Measurements from ENCODE around the gene CCDC127. TPM values are rescaled to one million over a fixed set of nuclear protein-coding genes. Genes with fewer than 3 reads are reported as not detected.

CCDC127 gene
- total and polyA plus RNA-seq, 7 donors = 4.1 to 11.2 (median 7.0) TPM

DNA sequence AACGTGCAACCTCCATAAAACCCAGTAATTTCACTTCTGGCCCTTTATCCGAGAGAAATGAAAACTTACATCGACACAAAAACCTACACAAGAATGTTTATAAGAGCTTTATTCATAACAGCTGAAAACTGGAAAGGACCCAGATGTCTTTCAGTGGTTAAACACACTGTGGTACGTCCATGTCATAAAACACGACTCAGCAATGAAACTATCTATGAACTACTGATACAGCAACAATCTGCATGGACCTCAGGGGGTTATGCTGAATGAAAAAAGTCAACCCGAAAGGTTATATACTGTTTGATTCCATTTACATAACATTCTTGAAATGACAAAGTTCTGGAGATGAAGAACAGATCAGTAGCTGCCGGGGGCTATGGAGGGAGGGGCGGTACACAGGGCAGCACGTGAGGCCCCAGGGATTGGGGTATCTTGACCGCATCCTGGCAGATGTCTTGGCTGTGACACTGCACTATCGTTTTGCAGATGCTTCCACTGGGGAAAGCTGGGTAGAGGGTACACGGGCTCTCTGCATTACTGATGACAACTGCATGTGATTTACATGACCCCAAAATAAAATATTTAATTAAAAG, 4.1 kb downstream of the CCDC127 start:
- Histone ChIP-seq H3K36me3 (ENCODE audit: insufficient read depth in 1 of 2, low read depth in 1 of 2) (peaks cover 0 to 18% of the 10 kb centered on the region in 2 donors), H3K4me1 (peaks cover 8% of the 10 kb centered on the region), H3K27me3 (ENCODE audit: insufficient read depth in 3 of 3, low read length in 2 of 3) (no peaks in the 10 kb centered on the region), H3K27ac (no peak overlapping the region), H3K4me3 (no peak overlapping the region), H3K9me3 (no peaks in the 10 kb centered on the region)
- TF ChIP-seq, protein P1, sequence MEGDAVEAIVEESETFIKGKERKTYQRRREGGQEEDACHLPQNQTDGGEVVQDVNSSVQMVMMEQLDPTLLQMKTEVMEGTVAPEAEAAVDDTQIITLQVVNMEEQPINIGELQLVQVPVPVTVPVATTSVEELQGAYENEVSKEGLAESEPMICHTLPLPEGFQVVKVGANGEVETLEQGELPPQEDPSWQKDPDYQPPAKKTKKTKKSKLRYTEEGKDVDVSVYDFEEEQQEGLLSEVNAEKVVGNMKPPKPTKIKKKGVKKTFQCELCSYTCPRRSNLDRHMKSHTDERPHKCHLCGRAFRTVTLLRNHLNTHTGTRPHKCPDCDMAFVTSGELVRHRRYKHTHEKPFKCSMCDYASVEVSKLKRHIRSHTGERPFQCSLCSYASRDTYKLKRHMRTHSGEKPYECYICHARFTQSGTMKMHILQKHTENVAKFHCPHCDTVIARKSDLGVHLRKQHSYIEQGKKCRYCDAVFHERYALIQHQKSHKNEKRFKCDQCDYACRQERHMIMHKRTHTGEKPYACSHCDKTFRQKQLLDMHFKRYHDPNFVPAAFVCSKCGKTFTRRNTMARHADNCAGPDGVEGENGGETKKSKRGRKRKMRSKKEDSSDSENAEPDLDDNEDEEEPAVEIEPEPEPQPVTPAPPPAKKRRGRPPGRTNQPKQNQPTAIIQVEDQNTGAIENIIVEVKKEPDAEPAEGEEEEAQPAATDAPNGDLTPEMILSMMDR (IDR thresholded peaks at IDR 0.05) = no peak
- intact Hi-C loops (cut with DNase I) = no loop called here
- 83 to 93% (median 87%) methylated on average over 12 of the region's 12 CpGs for WGBS, 3 donors
- ATAC-seq = no peak
- no peak for DNase-seq

- Histone ChIP-seq H3K4me1 (peaks cover 10% of the 10 kb centered on the region), H3K27me3 (ENCODE audit: insufficient read depth in 3 of 3, low read length in 2 of 3) (no peaks in the 10 kb centered on the region), H3K9me3 (no peaks in the 10 kb centered on the region), H3K36me3 (ENCODE audit: insufficient read depth in 1 of 2, low read depth in 1 of 2) (peaks cover 0 to 27% of the 10 kb centered on the region in 2 donors), H3K4me3 (no peak overlapping the region), H3K27ac (no peak overlapping the region)
- ATAC-seq (peak in 1 of 4 donors; percentile 38), DNase-seq (no peak)
- intact Hi-C loops (cut with DNase I) = no loop called here
- WGBS, 3 donors = 76 to 84% (median 82%) methylated on average over 15 of the region's 15 CpGs
- TF ChIP-seq, protein P1 (IDR thresholded peaks at IDR 0.05) = no peak
These were observed 9.4 kb downstream of the CCDC127 start for GRCh38 chr5:208449-209114.

DNA sequence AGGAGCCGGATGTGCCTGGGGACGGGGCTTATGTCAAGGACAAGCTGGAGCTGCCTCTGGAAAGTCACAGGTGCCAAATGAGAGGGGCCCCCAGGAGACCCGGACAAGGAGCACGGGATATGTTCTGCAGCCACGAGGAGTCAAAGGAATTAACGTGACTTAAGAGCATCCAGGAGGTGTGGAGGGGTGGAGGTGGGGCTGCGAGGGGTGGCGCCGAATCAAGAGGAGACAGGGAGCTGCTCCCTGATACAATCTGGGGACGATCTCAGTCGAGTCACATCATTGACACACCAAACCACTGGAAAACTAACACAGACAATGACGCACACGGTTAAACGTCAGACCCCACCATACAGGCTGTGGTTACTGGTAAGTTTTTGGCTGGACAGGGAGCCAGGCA, 10.4 kb downstream of the CCDC127 start:
- H3K27me3 ChIP-seq (ENCODE audit: insufficient read depth in 3 of 3, low read length in 2 of 3) = no peaks in the 10 kb centered on the region
- no peaks in the 10 kb centered on the region for H3K9me3 ChIP-seq
- peaks cover 10% of the 10 kb centered on the region for H3K4me1 ChIP-seq
- DNase-seq (no peak), ATAC-seq (no peak)
- intact Hi-C loops (cut with DNase I) = no loop called here
- no peak overlapping the region for H3K4me3 ChIP-seq
- WGBS, 3 donors = 72 to 84% (median 81%) methylated on average over 14 of the region's 14 CpGs
- no peak overlapping the region for H3K27ac ChIP-seq
- TF ChIP-seq, protein P1 (IDR thresholded peaks at IDR 0.05) = no peak
- H3K36me3 ChIP-seq (ENCODE audit: insufficient read depth in 1 of 2, low read depth in 1 of 2) = peaks cover 0 to 31% of the 10 kb centered on the region in 2 donors

DNA sequence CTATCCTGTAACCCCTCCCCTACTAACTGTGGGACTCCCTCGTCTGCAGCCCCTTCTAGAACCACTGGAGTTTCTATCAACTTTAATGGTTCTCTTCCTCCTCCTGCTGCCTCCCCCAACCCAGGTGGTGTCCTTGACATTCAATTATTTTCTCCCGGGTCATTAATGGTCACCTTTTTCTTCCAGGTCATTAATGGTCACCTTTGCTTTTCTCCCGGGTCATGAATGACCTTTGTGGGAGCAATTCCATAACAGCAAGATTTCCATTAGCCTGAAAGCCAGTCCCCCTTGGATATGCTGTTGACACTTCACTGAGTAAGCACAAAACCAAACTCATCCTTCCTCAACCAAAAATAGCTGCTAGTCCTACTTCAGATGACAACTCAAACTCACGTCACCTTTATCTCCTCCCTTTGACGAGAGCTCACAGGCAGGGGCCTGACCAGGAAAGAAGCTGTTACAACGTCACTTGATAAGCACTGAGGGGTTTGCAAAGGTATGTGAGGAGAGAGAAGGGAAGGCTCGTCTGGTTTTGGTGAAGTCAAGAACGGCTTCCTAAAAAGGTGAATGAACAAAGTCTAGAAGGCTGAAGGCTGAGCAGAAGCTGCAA, 10.9 kb downstream of the CCDC127 start:
- TF ChIP-seq, protein P1 (IDR thresholded peaks at IDR 0.05) = no peak
- 77 to 79% (median 77%) methylated on average over 8 of the region's 8 CpGs for WGBS, 3 donors
- Histone ChIP-seq H3K4me3 (no peak overlapping the region), H3K4me1 (peaks cover 10% of the 10 kb centered on the region), H3K36me3 (ENCODE audit: insufficient read depth in 1 of 2, low read depth in 1 of 2) (peaks cover 0 to 31% of the 10 kb centered on the region in 2 donors), H3K27ac (no peak overlapping the region), H3K9me3 (no peaks in the 10 kb centered on the region), H3K27me3 (ENCODE audit: insufficient read depth in 3 of 3, low read length in 2 of 3) (no peaks in the 10 kb centered on the region)
- ATAC-seq = peak in 1 of 4 donors; percentile 7
- intact Hi-C loops (cut with DNase I) = no loop called here
- DNase-seq = no peak
